GM12891 (cell line): Measurements from ENCODE around the gene TANC1.

Experiments used
- DNase-seq: peaks from one replicate; pipeline ENCODE4 v3.0.0; 2011; ENCODE audit warnings: low spot score; ENCODE audit not compliant: insufficient read length
- FAIRE-seq: peaks from 2 replicates; lab custom pipeline; 2011; peaks lifted over from hg19 to GRCh38; lab: Jason Lieb, UNC
- PAX5 ChIP-seq: IDR thresholded peaks from 2 replicates; pipeline ENCODE4 v1.6.1; 2011; ENCODE audit warnings: low read length, moderate library complexity, mild to moderate bottlenecking; ENCODE audit not compliant: insufficient read depth, severe bottlenecking
- POLR2A ChIP-seq: IDR thresholded peaks from 2 replicates; pipeline ENCODE4 v1.6.1; 2011; ENCODE audit warnings: low read depth, low read length, control low read depth
- POLR2AphosphoS5 ChIP-seq: IDR thresholded peaks from 2 replicates; pipeline ENCODE4 v1.6.1; 2011; ENCODE audit warnings: low read depth, low read length, control low read depth
- POU2F2 ChIP-seq: IDR thresholded peaks from 2 replicates; pipeline ENCODE4 v1.6.1; 2011; ENCODE audit warnings: low read depth, mild to moderate bottlenecking, control low read depth, low read length, moderate library complexity
- SPI1 ChIP-seq: IDR thresholded peaks from 2 replicates; pipeline ENCODE4 v1.6.1; 2011; ENCODE audit warnings: low read depth, low read length, control low read depth
- TAF1 ChIP-seq: IDR thresholded peaks from 2 replicates; pipeline ENCODE4 v1.6.1; 2011; ENCODE audit warnings: low read depth, low read length, control low read depth

The TANC1 gene

GRCh38 chr2:159103411-159103810 lies 135.0 kb downstream of the TANC1 start:
- FAIRE-seq (no peak), DNase-seq (no peak)
- TF ChIP-seq TAF1, result no peak
- TF ChIP-seq PAX5, result no peak
- TF ChIP-seq POLR2A, result no peak
- no peak for TF ChIP-seq POU2F2
- TF ChIP-seq POLR2AphosphoS5, result no peak
- TF ChIP-seq SPI1, result no peak

GRCh38 chr2:159106109-159106508 lies 137.7 kb downstream of the TANC1 start:
- DNase-seq (no peak), FAIRE-seq (no peak)
- TF ChIP-seq POU2F2 (no peak), POLR2AphosphoS5 (no peak), SPI1 (no peak), POLR2A (no peak), PAX5 (no peak), TAF1 (no peak)

- FAIRE-seq, result no peak
- TF ChIP-seq PAX5 (no peak), TAF1 (no peak), SPI1 (no peak), POLR2AphosphoS5 (no peak), POU2F2 (no peak), POLR2A (no peak)
- DNase-seq, result no peak
Measured at GRCh38 chr2:159108181-159108893, 139.9 kb downstream of the TANC1 start.

- TF ChIP-seq POLR2AphosphoS5 (no peak), POLR2A (no peak), POU2F2 (no peak), TAF1 (no peak), SPI1 (no peak)
- no peak for DNase-seq
- no peak for FAIRE-seq
Measured at GRCh38 chr2:159109517-159109916, 141.1 kb downstream of the TANC1 start.

- FAIRE-seq, result no peak
- TF ChIP-seq POLR2A, result no peak
- DNase-seq, result no peak
Measured at GRCh38 chr2:159110784-159111183, 142.3 kb downstream of the TANC1 start.

GRCh38 chr2:159111346-159111927 lies 143.0 kb downstream of the TANC1 start:
- no peak for TF ChIP-seq PAX5
- no peak for TF ChIP-seq POLR2AphosphoS5
- no peak for TF ChIP-seq SPI1
- TF ChIP-seq POU2F2, result no peak
- TF ChIP-seq POLR2A, result no peak
- no peak for TF ChIP-seq TAF1
- DNase-seq (no peak), FAIRE-seq (no peak)

- FAIRE-seq (no peak), DNase-seq (no peak)
- TF ChIP-seq TAF1 (no peak), POLR2A (no peak), POLR2AphosphoS5 (no peak), SPI1 (no peak), PAX5 (no peak), POU2F2 (no peak)
Measured at GRCh38 chr2:159114835-159115234, 146.4 kb downstream of the TANC1 start.

- TF ChIP-seq TAF1, result no peak
- no peak for TF ChIP-seq POLR2A
- no peak for FAIRE-seq
- no peak for DNase-seq
Measured at GRCh38 chr2:159116922-159117321, 148.5 kb downstream of the TANC1 start.

- TF ChIP-seq POU2F2, result no peak
- TF ChIP-seq POLR2AphosphoS5, result no peak
- no peak for TF ChIP-seq SPI1
- TF ChIP-seq TAF1, result no peak
- TF ChIP-seq POLR2A, result no peak
- TF ChIP-seq PAX5, result no peak
- FAIRE-seq, result no peak
- no peak for DNase-seq
Measured at GRCh38 chr2:159117658-159118057, 149.2 kb downstream of the TANC1 start.

GRCh38 chr2:159118115-159118858 lies 149.8 kb downstream of the TANC1 start:
- peak; percentile 32 for DNase-seq
- TF ChIP-seq POU2F2, result no peak
- no peak for TF ChIP-seq POLR2AphosphoS5
- TF ChIP-seq POLR2A, result no peak
- no peak for TF ChIP-seq SPI1
- no peak for TF ChIP-seq TAF1
- no peak for TF ChIP-seq PAX5
- peak; percentile 82 for FAIRE-seq
